MV-4-11 (cell line): ENCODE measurements around the gene SLC6A8.
"Not testable (repeated sequence)": the region's sequence is repeated elsewhere in the genome, so short reads cannot be mapped to it uniquely, and the experiment has no call there.

Experiments
- DNase-seq: peaks from one replicate; lab custom pipeline; 2025; lab: John Stamatoyannopoulos, UW

The SLC6A8 gene

GRCh38 chrX:153693216-153694086 is 5.7 kb downstream of the SLC6A8 start:
- DNase-seq: no peak

- DNase-seq: not testable (repeated sequence)
Measured at GRCh38 chrX:153694256-153694655, 6.5 kb downstream of the SLC6A8 start.

GRCh38 chrX:153694687-153695270 is 7.1 kb downstream of the SLC6A8 start:
- no peak for DNase-seq

GRCh38 chrX:153696100-153696499 is 8.4 kb downstream of the SLC6A8 start:
- DNase-seq: no peak

- not testable (repeated sequence) for DNase-seq
Measured at GRCh38 chrX:153696538-153696937, 8.8 kb downstream of the SLC6A8 start.

GRCh38 chrX:153696986-153697722 is 9.4 kb downstream of the SLC6A8 start:
- DNase-seq: not testable (repeated sequence)

- no peak for DNase-seq
Measured at GRCh38 chrX:153697924-153698865, 10.5 kb downstream of the SLC6A8 start.

GRCh38 chrX:153699210-153699783 is 11.6 kb downstream of the SLC6A8 start:
- not testable (repeated sequence) for DNase-seq

- not testable (repeated sequence) for DNase-seq
Measured at GRCh38 chrX:153699784-153700371, 12.2 kb downstream of the SLC6A8 start.

- no peak for DNase-seq
Measured at GRCh38 chrX:153700376-153700945, 12.7 kb downstream of the SLC6A8 start.

GRCh38 chrX:153700967-153701366 is 13.2 kb downstream of the SLC6A8 start:
- no peak for DNase-seq

- DNase-seq: no peak
Measured at GRCh38 chrX:153701706-153702105, 14.0 kb downstream of the SLC6A8 start.

GRCh38 chrX:153702336-153703035 is 14.8 kb downstream of the SLC6A8 start:
- DNase-seq: no peak

- no peak for DNase-seq
Measured at GRCh38 chrX:153703036-153703370, 15.3 kb downstream of the SLC6A8 start.

- DNase-seq: no peak
Measured at GRCh38 chrX:153704021-153704526, 16.3 kb downstream of the SLC6A8 start.

GRCh38 chrX:153704631-153705402 is 17.1 kb downstream of the SLC6A8 start:
- DNase-seq: not testable (repeated sequence)

- DNase-seq: not testable (repeated sequence)
Measured at GRCh38 chrX:153705403-153706060, 17.8 kb downstream of the SLC6A8 start.

GRCh38 chrX:153706799-153707198 is 19.1 kb downstream of the SLC6A8 start:
- DNase-seq: no peak
